NCI-H2029 treated with DMSO at 0.1 percent for 48 hours (cell line): ENCODE measurements around the gene NPSR1.
"Not testable (repeated sequence)": the region's sequence is repeated elsewhere in the genome, so short reads cannot be mapped to it uniquely, and the experiment has no call there.

Experiments used
- DNase-seq: peaks from one replicate; lab custom pipeline; 2025; lab: John Stamatoyannopoulos, UW

Gene NPSR1

GRCh38 chr7:34657632-34658268 is at the start of gene NPSR1:
TSS of gene NPSR1 (plus strand) at chr7:34658218. CDS start at chr7:34658413, 195 bp downstream.
- DNase-seq = no peak

- DNase-seq = no peak
Measured at GRCh38 chr7:34612661-34613060, 45.4 kb upstream of the NPSR1 start.

GRCh38 chr7:34620425-34620824 is 37.6 kb upstream of the NPSR1 start:
- no peak for DNase-seq

- DNase-seq = no peak
Measured at GRCh38 chr7:34622182-34622581, 35.8 kb upstream of the NPSR1 start.

GRCh38 chr7:34622771-34623250 is 35.2 kb upstream of the NPSR1 start:
- no peak for DNase-seq

GRCh38 chr7:34628618-34629017 is 29.4 kb upstream of the NPSR1 start:
- DNase-seq = not testable (repeated sequence)

- DNase-seq = no peak
Measured at GRCh38 chr7:34652809-34653208, 5.2 kb upstream of the NPSR1 start.

- no peak for DNase-seq
Measured at GRCh38 chr7:34653787-34654186, 4.2 kb upstream of the NPSR1 start.

GRCh38 chr7:34655384-34655783 is 2.6 kb upstream of the NPSR1 start:
- DNase-seq = no peak

- DNase-seq = no peak
Measured at GRCh38 chr7:34656041-34656440, 2.0 kb upstream of the NPSR1 start.

- DNase-seq = no peak
Measured at GRCh38 chr7:34659472-34660075, 1.6 kb downstream of the NPSR1 start.

GRCh38 chr7:34662058-34662708 is 4.2 kb downstream of the NPSR1 start:
- no peak for DNase-seq

- no peak for DNase-seq
Measured at GRCh38 chr7:34664755-34665154, 6.7 kb downstream of the NPSR1 start.

- DNase-seq = no peak
Measured at GRCh38 chr7:34672430-34672829, 14.4 kb downstream of the NPSR1 start.

- no peak for DNase-seq
Measured at GRCh38 chr7:34673066-34673465, 15.0 kb downstream of the NPSR1 start.

- DNase-seq = no peak
Measured at GRCh38 chr7:34675749-34676374, 17.8 kb downstream of the NPSR1 start.

GRCh38 chr7:34677491-34677890 is 19.5 kb downstream of the NPSR1 start:
- no peak for DNase-seq

GRCh38 chr7:34687529-34687928 is 29.5 kb downstream of the NPSR1 start:
- DNase-seq = no peak

- no peak for DNase-seq
Measured at GRCh38 chr7:34696415-34696814, 38.4 kb downstream of the NPSR1 start.

GRCh38 chr7:34709771-34710170 is 51.8 kb downstream of the NPSR1 start:
- DNase-seq = no peak

- DNase-seq = no peak
Measured at GRCh38 chr7:34718867-34719266, 60.8 kb downstream of the NPSR1 start.

GRCh38 chr7:34719636-34720035 is 61.6 kb downstream of the NPSR1 start:
- no peak for DNase-seq

GRCh38 chr7:34720289-34720688 is 62.3 kb downstream of the NPSR1 start:
- DNase-seq = no peak
